Loucy (cell line): Measurements from ENCODE around the gene PLPP4.

ENCODE experiments used
- H2AFZ ChIP-seq: fragments of 200-600 bp; sonication (generic); 2 replicates; pipeline ENCODE4 v1.6.0; 2016; ENCODE audit warnings: antibody characterized with exemption, mild to moderate bottlenecking, low read length, moderate library complexity
- H3F3A ChIP-seq: fragments of 200-600 bp; 2 replicates; pipeline ENCODE4 v1.6.0; 2016; ENCODE audit warnings: antibody characterized with exemption, low read depth, mild to moderate bottlenecking
- H3K27me3 ChIP-seq: fragments of 200-600 bp; sonication (generic); 2 replicates; pipeline ENCODE4 v1.6.1; 2014; ENCODE audit warnings: low read length, mild to moderate bottlenecking; ENCODE audit not compliant: insufficient read depth, poor library complexity, severe bottlenecking
- H3K36me3 ChIP-seq: fragments of 200-600 bp; sonication (generic); 2 replicates; pipeline ENCODE4 v1.6.1; 2016; ENCODE audit warnings: low read length; ENCODE audit not compliant: insufficient read depth
- H3K4me1 ChIP-seq: fragments of 200-600 bp; sonication (generic); 2 replicates; pipeline ENCODE4 v1.5.1; 2014; ENCODE audit warnings: low read length, mild to moderate bottlenecking; ENCODE audit not compliant: insufficient read depth, poor library complexity, severe bottlenecking
- H3K4me2 ChIP-seq: fragments of 200-600 bp; sonication (generic); 2 replicates; pipeline ENCODE4 v1.6.0; 2014; ENCODE audit warnings: antibody characterized with exemption, low read length, low read depth, mild to moderate bottlenecking; ENCODE audit not compliant: poor library complexity, severe bottlenecking
- H3K4me3 ChIP-seq: fragments of 200-600 bp; sonication (generic); 2 replicates; pipeline ENCODE4 v1.5.1; 2014; ENCODE audit warnings: low read length, mild to moderate bottlenecking, mixed read lengths; ENCODE audit not compliant: poor library complexity, severe bottlenecking
- H3K79me2 ChIP-seq: fragments of 200-600 bp; sonication (generic); 2 replicates; pipeline ENCODE4 v1.6.1; 2014; ENCODE audit warnings: low read length; ENCODE audit not compliant: insufficient read depth
- H3K9ac ChIP-seq: fragments of 200-600 bp; sonication (generic); 2 replicates; pipeline ENCODE4 v1.6.0; 2014; ENCODE audit warnings: mild to moderate bottlenecking, low read depth, low read length, moderate library complexity; ENCODE audit not compliant: poor library complexity, severe bottlenecking
- H3K9me2 ChIP-seq: fragments of 200-600 bp; sonication (generic); replicated peaks from 2 replicates; pipeline ENCODE4 v1.6.1; 2016; ENCODE audit warnings: low read depth, low read length, mixed read lengths
- H3K9me3 ChIP-seq: fragments of 200-600 bp; sonication (generic); 2 replicates; pipeline ENCODE4 v1.6.1; 2014; ENCODE audit warnings: mild to moderate bottlenecking, antibody characterized with exemption, low read length, low read depth; ENCODE audit not compliant: insufficient read depth
- H4K20me1 ChIP-seq: fragments of 200-600 bp; sonication (generic); 2 replicates; pipeline ENCODE4 v1.6.0; 2014; ENCODE audit warnings: antibody characterized with exemption, low read length, mild to moderate bottlenecking; ENCODE audit not compliant: insufficient read depth, poor library complexity, severe bottlenecking
- CTCF ChIP-seq: fragments of 200-600 bp; sonication (generic); conservative IDR thresholded peaks from 2 replicates; pipeline ENCODE4 v1.5.1; 2014; ENCODE audit warnings: mild to moderate bottlenecking, antibody characterized with exemption, low read length
- EZH2phosphoT487 ChIP-seq: fragments of 200-600 bp; IDR thresholded peaks from 2 replicates; pipeline ENCODE4 v1.6.1; 2018; ENCODE audit warnings: antibody characterized with exemption, mild to moderate bottlenecking, moderate library complexity, borderline replicate concordance

The PLPP4 gene

GRCh38 chr10:120587061-120587460 lies 130.0 kb downstream of the PLPP4 start:
- Histone ChIP-seq H3K9me3 (no peaks in the 10 kb centered on the region), H3K9ac (no peak overlapping the region), H3K9me2 (no peaks in the 10 kb centered on the region), H3K4me3 (no peak overlapping the region), H4K20me1 (no peaks in the 10 kb centered on the region), H3F3A (no peaks in the 10 kb centered on the region), H2AFZ (no peak overlapping the region), H3K4me1 (peaks cover 13% of the 10 kb centered on the region), H3K4me2 (no peak overlapping the region), H3K36me3 (no peaks in the 10 kb centered on the region), H3K27me3 (no peaks in the 10 kb centered on the region), H3K79me2 (no peaks in the 10 kb centered on the region)
- no peak for TF ChIP-seq CTCF
- no peak for TF ChIP-seq EZH2phosphoT487

GRCh38 chr10:120588311-120588710 lies 131.3 kb downstream of the PLPP4 start:
- Histone ChIP-seq H3K36me3 (no peaks in the 10 kb centered on the region), H3K9me2 (no peaks in the 10 kb centered on the region), H3K4me2 (no peak overlapping the region), H3K4me1 (peaks cover 15% of the 10 kb centered on the region), H3K27me3 (no peaks in the 10 kb centered on the region), H2AFZ (no peak overlapping the region), H3F3A (no peaks in the 10 kb centered on the region), H3K79me2 (no peaks in the 10 kb centered on the region), H3K9me3 (no peaks in the 10 kb centered on the region), H3K9ac (no peak overlapping the region), H3K4me3 (no peak overlapping the region), H4K20me1 (no peaks in the 10 kb centered on the region)
- no peak for TF ChIP-seq EZH2phosphoT487
- TF ChIP-seq CTCF, result no peak

- 0 out of 2 replicates have a peak, but pooled peaks cover 3% of the 10 kb centered on the region for H3F3A ChIP-seq
- H3K9ac ChIP-seq, result no peak overlapping the region
- no peak overlapping the region for H3K4me2 ChIP-seq
- no peaks in the 10 kb centered on the region for H3K27me3 ChIP-seq
- no peaks in the 10 kb centered on the region for H3K9me2 ChIP-seq
- no peaks in the 10 kb centered on the region for H3K36me3 ChIP-seq
- H3K79me2 ChIP-seq, result no peaks in the 10 kb centered on the region
- no peaks in the 10 kb centered on the region for H4K20me1 ChIP-seq
- peak overlapping the region; percentile 40 for H2AFZ ChIP-seq
- H3K9me3 ChIP-seq, result no peaks in the 10 kb centered on the region
- H3K4me3 ChIP-seq, result no peak overlapping the region
- no peak for TF ChIP-seq EZH2phosphoT487
- TF ChIP-seq CTCF, result no peak
- peaks cover 14% of the 10 kb centered on the region for H3K4me1 ChIP-seq
Measured at GRCh38 chr10:120593693-120594092, 136.7 kb downstream of the PLPP4 start.
